SK-N-MC (cell line): ENCODE data around the gene NDUFS6.

Experiments
- EZH2 ChIP-seq: fragments of 200-600 bp; sonication (generic); IDR thresholded peaks from one replicate; pipeline ENCODE4 v1.6.1; 2017; ENCODE audit warnings: antibody characterized with exemption
- POLR2AphosphoS5 ChIP-seq: IDR thresholded peaks from 2 replicates; pipeline ENCODE4 v1.6.1; 2012; ENCODE audit warnings: mild to moderate bottlenecking, low read depth, low read length, borderline replicate concordance

- TF ChIP-seq POLR2AphosphoS5 (no peak), EZH2 (no peak)
Observed at GRCh38 chr5:1844708-1845436, 43.7 kb downstream of the NDUFS6 start.
